ENCODE results near the gene TATDN2. TPM values are rescaled to one million over a fixed set of nuclear protein-coding genes. Genes with fewer than 3 reads are reported as not detected.

The TATDN2 gene
- total and polyA plus RNA-seq, 2 donors (not counting 3 experiments of a cell fraction or from before 2014, with no cell fraction given): 10.7 to 26.8 TPM

- CTCF ChIA-PET: interaction anchor here (1.1 to 1.5 kb wide), 2 partner anchors 14 to 145 kb away, joined by 3 read pairs; partner anchors contain the start of gene VHL
- dilution Hi-C loops (cut with MboI; ENCODE audit: extremely low pct_ligation_motif_present, low sequenced_read_pairs): no loop called here
Observed at GRCh38 chr3:10286133-10286524, 37.9 kb downstream of the TATDN2 start.

More at GRCh38 chr3:10286133-10286524, 37.9 kb downstream of the TATDN2 start:
- intact Hi-C loops (cut with micrococcal nuclease): no loop called here
- POLR2A ChIA-PET: no interaction called here
- Histone ChIP-seq H3K27ac (ENCODE audit: insufficient read depth, low read depth, low read length) (no peak overlapping the region), H3K9ac (replicated peaks; ENCODE audit: extremely low read depth, insufficient read depth, low read length) (no peak overlapping the region), H3K4me2 (ENCODE audit: insufficient read depth, low read length) (no peak overlapping the region), H3K9me3 (replicated peaks; ENCODE audit: control insufficient read depth, insufficient read depth, low read length) (no peaks in the 10 kb centered on the region), H4K20me1 (replicated peaks; ENCODE audit: control insufficient read depth, extremely low read depth, insufficient read depth, low read length) (no peaks in the 10 kb centered on the region), H2AFZ (ENCODE audit: low read depth, low read length) (no peak overlapping the region), H3K36me3 (ENCODE audit: control insufficient read depth in 2 of 2, extremely low read depth in 1 of 2, insufficient read depth in 2 of 2, low read length in 2 of 2) (no peaks in the 10 kb centered on the region), H3K9me1 (replicated peaks; ENCODE audit: control insufficient read depth, extremely low read depth, insufficient read depth, low read length) (no peaks in the 10 kb centered on the region), H3K4me3 (replicated peaks in 1 of 3; ENCODE audit: insufficient read depth in 1 of 3, low read depth in 1 of 3, low read length in 3 of 3) (no peak overlapping the region), H3K4me1 (ENCODE audit: control insufficient read depth, extremely low read depth, insufficient read depth, low read length) (no peaks in the 10 kb centered on the region), H3K79me2 (ENCODE audit: control insufficient read depth, insufficient read depth, low read length) (no peaks in the 10 kb centered on the region), H3K27me3 (ENCODE audit: control insufficient read depth in 2 of 2, insufficient read depth in 2 of 2, low read length in 2 of 2) (no peaks in the 10 kb centered on the region)
- TF ChIP-seq MYC (IDR thresholded peaks at IDR 0.05; ENCODE audit: low read depth, low read length) (no peak), GATA2 (IDR thresholded peaks at IDR 0.05; ENCODE audit: insufficient read depth, insufficient read length, low read depth, low read length) (no peak), POLR2A (IDR thresholded peaks at IDR 0.05; ENCODE audit: low read depth, low read length) (no peak), CTCF (IDR thresholded peaks at IDR 0.05; ENCODE audit: extremely low read depth in 1 of 2, insufficient read depth in 1 of 2, low read depth in 1 of 2, low read length in 2 of 2) (no peak)
- TF ChIP-seq, protein P1, sequence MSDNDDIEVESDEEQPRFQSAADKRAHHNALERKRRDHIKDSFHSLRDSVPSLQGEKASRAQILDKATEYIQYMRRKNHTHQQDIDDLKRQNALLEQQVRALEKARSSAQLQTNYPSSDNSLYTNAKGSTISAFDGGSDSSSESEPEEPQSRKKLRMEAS (IDR thresholded peaks at IDR 0.05; ENCODE audit: insufficient read depth, insufficient read length): no peak
- FAIRE-seq: no peak
- no TSS peak for BruUV-seq (replicated peaks)
- DNase-seq (ENCODE audit: low read depth, low spot score): no peak
